Fibroblast of skin of left biceps (primary cell): ENCODE results near the gene KRT71.
"Not testable (repeated sequence)": the region's sequence is repeated elsewhere in the genome, so short reads cannot be mapped to it uniquely, and the experiment has no call there.

Source experiments
- DNase-seq, 2 experiments: peaks; one replicate each; pipeline ENCODE4 v3.0.0-alpha.2; 2013; ENCODE audit warnings: low read depth in 2 of 2

The KRT71 gene

DNA sequence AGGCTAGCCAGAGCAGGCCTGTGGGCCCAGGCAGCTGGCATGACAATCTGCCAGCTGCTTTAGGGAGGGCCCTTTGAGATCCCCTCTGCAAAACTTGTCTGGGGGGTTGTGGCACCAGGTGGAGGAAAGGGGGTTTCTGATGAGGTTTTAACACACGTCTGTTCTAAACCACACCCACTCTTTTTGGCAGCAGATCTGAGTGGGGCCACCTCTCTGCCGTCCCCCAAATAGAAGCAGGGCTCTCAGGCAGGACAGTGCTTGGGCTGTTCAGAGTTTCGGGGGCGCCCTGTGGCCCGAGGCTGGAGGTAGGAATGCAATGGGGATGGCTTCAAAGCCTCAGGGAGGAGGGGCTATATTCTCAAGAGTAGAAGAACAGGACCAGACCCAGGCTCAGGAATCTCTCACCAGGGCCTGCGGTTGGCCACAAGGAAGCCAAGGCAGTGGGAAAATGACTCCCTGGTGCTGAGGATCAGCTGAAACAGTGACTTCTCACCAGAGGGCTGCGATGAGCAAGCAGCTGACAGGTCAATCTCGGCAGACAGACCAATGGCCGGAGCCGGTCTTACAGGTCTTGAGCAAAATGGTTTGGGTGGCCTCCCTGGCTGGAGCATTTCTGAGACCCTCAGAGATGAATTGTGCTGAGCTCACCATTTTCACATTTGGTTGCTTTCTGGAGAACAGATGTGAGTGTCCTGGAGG is 31.2 kb downstream of the KRT71 start:
- peak in 1 of 2 experiments; percentile 17 for DNase-seq

DNA sequence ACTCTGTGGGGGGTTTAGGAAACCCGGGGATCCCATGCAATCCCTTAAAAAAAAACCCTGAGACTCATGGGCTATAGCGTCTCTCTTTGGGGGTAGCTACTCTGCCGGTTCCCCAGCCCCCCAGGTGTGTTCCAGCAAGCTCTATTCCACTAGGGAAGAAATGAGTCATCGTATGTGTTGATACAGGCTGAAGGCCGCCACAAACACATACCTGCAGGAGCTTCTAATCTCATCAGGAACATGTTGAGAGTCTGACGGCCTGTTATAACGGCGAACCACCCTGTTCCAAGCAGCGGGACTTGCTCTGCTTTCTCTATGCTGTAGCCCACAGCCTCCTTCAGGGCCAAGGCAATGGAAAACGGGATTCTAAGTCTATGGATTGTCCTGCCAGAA is 31.8 kb downstream of the KRT71 start:
- DNase-seq: no peak

DNA sequence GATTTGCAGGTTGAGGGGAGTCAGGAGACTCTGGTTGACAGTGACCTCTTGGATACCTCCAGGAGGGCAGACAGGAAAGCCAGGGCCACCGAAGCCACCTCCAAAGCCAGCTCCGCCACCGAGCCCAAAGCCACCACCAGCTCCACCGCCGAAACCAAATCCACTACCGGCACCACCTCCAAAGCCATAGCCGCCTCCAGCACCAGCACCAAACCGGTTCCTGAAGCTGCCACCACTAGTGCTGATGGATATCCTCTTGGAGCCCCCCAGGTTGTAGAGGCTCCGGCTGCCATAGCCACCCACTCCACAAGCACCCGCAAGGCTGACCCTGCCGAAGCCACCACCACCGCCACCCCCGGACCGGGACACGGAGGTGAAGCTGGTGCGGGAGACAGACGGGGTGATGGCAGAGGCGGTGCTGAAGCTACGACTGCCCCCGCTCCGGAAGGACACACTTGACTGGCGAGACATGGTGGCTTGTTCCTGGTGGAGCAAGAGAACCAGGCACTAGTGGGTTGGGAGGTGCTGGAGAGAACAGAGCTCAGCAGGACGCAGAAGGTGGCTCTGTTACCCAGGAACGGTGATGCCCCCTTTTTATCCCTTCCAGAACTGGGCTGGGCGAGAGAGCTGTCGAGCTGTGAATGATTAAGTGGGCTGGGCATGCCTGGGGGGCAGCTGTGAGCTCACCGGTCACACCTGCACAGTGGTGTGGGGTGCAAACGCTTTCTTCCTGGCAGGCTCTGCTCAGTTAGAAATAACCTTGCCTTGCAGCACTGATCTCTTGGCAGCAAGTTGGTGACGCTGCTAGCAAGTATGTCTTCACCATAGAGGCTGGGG is 32.9 kb downstream of the KRT71 start, which contains the start of gene KRT5:
Gene KRT5 (minus strand): TSS at position 569 of the 837 bp plus-strand sequence. CDS start 98 bp downstream, at position 471.
- no peak for DNase-seq

DNA sequence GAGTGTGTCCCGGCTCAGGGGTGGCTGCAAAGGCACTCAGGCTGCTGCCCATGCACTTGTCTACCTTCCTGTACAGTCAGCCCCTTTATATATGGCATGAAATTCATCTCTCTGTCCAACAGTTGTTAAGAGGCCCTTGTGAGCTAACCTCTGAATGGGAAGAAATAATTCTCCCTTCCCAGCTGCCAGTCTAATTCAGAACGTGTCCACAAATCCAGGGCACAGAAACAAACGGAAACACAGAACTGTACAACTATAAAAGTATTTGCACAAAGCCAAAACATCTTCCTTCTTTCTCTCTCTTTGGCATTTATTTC is 33.6 kb downstream of the KRT71 start:
- DNase-seq: no peak

DNA sequence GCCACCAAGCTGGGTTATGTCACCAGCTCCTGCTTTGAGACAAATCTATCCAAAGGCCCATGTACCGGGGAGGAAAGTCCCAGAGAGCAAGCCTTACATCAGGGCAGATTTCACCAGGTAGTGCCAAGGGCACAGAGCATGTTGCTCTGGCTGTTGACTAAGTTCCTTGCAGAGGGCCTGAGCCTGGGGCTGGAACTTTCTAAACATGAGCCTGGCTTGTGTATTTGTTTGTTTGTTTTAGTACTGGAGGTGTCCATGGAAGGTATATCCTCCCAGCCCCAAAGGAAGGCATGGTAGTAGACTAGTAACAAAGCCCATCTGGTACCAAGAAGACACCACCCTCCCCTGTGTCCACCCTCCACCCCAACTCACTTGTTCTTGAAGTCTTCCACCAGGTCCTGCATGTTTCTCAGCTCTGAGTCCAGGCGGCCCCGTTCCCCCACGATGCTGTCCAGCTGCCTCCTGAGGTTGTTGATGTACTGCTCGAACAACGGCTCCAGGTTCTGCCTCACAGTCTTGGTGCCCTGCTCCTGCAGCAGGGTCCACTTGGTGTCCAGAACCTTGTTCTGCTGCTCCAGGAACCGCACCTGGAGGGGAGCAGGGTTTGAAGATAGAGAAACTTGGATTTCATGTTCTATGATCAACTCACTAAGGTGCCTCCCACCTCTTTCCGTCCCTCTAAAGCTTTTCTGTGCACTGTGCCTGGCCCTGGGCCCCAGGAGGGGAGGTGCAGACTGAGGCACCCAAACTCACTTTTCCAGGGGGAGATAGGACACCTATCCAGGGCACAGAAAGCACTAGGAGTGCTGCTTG is 34.2 kb downstream of the KRT71 start:
- DNase-seq: no peak

DNA sequence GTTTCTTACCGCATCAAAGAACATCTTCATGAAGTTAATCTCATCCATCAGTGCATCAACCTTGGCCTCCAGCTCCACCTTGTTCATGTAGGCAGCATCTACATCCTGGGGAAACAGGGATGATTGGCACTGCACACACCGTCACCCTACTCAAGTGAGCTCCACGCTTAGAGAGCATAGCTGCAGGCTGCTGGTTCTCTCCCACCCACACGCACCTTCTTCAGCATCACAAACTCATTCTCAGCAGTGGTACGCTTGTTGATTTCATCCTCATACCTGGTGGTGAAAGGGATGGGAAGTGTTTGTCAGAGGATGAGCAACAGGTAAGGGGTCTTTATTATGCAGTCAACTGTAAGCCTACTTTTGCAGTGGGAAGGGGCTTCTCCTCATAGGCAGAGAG is 35.1 kb downstream of the KRT71 start:
- DNase-seq: no peak

DNA sequence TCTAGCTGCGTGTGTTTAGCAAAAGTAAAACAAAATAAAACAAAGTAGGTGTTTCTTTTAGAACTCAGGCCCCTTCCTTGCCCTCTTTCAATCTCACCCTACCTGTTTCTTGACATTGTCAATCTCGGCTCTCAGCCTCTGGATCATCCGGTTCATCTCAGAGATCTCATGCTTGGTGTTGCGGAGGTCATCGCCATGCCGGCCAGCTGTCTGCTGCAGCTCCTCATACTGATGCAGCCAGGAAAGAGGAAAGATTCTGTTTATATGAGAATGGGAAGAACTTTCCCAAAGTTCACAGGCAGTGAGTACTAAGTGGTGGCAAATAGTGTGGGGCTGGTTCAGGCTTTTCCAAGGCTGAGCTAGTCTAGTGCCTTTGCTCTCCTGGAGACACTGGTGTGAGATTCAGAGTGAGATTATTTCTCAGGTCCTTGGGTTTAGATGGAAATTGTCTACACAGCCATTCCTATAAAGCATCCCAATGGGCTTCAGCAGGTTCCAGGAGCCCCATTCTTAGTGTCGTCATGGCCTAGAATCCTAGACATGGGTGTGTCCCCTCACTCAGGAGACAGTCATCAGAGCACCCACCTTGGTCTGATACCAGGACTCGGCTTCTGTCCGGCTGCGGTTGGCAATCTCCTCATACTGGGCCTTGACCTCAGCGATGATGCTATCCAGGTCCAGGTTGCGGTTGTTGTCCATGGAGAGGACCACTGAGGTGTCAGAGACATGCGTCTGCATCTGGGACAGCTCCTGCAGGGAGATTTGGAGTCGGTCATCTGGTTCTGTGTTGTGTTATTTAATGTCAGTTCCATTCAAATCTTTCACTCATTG is 35.7 kb downstream of the KRT71 start:
- no peak for DNase-seq

DNA sequence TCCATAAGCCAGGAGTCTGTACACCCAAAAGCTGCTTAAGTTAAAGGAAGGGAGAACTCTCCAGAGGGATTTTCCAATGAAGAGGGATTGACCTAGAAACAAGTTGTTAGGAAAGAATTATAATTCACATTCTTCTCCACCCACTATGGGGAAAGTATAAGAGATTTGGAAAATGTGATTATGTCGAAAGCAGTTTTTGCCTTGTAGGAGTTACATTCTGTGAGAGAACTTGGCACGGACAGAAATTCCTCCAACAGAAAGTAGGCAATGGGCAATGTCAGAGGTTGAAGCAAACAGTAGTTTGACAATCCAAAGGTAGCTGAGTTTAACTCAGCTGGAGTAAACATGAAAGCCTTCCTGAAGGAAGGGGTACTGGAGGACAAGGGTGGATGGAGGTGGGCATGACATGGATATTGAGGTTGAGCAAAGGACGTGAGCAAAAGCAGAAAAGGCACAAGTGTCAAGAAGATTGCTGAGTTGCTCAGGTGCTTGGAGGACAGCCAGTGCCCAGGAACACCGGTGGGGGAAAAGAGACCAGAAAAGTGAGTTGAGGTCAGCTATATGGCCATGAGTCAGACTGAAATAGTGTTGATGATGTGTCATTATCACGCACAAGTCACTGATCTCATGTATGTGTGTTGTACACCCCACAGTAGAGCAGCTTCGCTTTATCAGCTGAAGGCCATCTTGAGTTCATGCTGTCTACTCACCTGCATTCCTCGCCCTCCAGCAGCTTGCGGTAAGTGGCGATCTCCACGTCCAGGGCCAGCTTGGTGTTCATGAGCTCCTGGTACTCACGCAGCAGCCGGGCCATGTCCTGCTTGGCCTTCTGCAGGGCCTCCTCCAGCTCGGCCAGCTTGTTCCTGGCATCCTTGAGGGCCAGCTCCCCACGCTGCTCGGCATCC is 36.8 kb downstream of the KRT71 start:
- DNase-seq: no peak

DNA sequence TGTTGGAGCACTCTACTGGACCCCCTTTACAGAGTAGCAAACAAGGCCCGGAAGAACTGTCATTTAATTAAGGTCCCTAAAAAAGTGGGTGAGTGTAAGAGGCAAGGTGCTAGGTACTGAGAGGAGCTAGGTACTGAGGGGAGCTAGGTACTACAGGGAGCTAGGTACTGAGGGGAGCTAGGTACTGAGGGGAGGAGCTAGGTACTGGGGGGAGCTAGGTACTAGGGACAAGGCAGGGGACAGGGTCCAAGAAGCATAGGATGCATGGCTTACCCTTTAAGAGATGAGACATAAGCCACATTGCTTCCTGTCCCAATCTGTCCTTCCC is 37.7 kb downstream of the KRT71 start:
- DNase-seq: no peak

DNA sequence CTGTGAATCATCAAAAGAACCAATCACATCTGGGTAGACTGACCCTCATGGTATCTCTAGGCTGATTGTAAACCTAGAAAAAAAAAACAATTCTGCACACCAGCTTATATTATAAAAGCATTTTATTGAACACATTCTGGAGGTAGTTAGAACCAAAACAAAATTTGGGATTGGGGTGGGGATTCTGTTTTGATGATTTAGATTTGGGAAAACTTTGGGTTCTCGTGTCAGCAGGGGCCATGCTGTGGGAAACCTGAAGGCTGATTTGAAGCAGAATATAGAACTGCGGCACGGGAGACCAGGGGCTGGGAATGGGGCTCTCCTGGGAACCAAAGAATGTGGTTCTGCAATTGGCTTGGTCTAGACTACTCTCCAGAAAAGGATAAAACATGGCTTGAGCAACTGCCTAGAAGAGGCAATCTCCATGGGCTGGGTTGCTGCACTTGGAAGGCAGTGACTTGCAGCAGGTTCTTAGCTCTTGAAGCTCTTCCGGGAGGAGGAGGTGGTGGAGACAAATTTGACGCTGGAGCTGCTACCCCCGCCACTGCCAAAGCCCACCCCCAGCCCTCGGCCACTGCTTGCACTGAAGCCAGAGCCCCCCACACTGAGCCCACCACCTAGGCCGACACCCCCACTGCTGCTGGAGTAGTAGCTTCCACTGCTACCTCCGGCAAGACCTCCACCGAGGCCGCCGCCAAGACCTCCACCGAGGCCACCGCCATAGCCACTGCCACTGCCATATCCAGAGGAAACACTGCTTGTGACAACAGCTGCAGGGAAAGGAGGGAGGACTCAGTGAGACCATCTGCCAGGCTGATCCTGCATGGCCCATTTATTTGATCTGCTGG is 38.2 kb downstream of the KRT71 start:
- DNase-seq: no peak

DNA sequence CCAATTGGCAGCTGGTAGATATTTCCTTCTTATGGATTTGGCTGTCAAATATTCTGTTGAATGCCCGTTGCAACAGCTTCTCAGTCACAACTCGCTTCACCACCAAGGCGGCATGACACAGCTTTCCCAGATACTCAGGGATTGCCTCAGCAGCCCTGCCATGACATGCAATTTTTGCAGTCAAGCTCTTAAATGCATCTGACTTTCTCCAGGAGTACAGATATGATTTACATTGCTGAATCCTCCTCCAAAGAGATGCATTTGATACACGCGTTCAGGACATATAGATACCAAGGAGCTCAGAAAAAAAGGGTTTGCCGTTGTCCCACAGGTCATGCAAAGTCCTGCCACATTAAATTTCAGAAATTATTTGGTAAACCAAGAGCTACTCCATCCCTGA is 39.2 kb downstream of the KRT71 start:
- no peak for DNase-seq

DNA sequence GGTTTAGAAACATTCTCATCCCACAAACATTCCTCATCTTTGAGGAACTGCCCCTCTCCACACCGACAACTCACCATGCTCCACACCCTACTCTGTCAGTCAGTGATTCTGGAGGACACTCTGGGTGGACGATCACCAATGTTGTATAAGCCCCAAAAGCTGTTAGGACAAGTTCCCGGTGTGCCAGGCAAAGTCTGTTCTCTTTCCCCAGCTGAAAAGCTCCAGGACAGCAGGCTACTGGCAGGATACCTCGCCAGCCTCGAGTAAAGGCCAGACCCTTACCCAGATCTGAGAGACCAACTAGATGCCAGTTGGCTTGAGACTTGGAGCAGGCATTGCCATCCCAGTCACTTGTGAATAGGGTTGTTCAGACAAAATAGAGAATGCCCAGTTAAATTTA is 44.7 kb downstream of the KRT71 start:
- no peak for DNase-seq

DNA sequence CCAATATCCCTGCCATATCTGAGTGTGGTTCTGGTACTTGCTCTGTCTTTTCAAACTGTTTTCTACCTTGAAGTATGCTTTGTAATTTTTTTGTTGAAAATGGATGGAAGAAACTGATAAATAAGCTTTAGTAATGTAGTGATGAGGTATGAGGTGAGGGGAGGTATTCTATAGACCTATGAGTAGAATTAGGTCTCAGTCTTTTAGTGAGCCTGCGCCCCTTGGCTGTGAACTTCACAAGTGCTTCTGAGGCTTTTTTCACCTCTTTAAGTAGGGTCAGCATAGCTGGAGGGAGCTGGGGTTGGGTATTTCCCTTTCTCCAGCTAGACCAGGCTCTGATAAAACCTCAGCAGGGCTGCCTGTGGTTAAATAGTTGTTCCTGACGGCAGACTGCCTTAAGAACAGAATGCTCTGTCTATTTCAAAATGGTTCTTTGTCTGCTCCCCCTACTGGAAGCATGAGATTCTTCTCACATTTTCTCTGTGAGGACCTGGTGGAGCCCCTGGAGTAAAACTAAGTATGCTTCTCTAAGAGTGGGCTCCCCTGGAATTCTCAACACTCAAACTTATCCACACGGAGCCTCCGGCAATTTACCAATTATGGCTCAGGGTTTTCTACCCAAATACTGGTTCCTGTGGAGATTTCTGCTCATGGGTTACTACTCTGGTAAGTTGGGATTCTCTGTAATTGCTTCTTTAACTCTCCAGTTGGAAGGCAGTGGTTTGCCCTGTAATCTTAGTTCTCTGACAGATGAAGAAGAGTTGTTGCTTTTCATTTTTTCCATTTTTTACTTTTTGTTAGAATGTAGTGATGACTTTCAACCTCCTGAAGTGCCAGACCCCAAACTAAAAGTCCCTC is 45.9 kb downstream of the KRT71 start:
- peak; percentile 27 to 41 for DNase-seq

DNA sequence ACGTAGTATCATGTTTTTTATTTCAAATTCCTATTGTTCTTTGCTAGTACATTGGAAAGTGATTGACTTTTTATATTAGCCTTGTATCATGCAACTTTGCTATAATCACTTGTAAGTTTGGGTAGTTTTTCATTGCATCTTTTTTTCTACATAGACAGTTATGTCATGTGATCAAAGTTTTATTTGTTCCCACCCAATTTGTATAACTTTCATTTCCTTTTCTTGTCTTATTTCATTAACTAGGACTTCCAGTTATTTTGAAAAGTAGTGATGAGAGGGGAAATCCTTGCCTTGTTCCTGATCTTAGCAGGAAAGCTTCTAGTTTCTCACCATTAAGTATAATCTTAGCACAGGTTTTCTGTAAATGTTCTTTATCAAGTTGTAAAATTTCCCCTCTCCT is 50.1 kb downstream of the KRT71 start:
- DNase-seq: no peak

DNA sequence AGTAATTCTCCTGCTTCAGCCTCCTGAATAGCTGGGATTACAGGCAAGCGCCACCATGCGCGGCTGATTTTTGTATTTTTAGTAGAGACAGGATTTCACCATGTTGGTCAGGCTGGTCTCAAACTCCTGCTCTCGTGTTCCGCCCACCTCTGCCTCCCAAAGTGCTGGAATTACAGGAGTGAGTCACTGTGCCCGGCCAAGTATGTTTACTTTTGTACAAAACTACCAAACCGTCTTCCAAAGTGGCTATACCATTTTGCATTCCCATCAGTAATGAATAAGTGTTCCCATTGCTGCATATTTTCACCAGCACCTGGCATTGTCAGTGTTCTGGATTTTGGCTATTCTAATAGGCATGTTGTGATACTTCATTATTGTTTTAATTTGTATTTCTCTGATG is 51.5 kb downstream of the KRT71 start:
- DNase-seq: no peak

DNA sequence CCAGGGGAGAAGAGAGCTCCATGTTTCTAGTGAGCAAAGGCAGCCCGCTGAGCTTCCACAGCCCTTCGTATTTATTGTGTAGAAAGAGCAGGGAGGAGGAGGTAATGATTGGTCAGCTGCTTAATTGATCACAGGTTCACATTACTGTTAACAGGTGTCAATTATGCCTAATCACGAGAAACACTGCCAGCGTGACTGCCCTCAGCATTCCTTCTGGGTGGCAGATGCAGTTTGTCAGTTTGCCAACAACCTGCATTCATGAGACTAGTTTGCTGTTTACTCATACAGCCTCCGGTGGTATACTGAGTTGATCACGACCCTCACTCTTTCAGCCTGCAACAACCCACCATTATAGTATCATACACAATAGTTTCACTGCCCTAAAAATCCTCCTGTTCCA is 52.4 kb downstream of the KRT71 start:
- DNase-seq: not testable (repeated sequence)

DNA sequence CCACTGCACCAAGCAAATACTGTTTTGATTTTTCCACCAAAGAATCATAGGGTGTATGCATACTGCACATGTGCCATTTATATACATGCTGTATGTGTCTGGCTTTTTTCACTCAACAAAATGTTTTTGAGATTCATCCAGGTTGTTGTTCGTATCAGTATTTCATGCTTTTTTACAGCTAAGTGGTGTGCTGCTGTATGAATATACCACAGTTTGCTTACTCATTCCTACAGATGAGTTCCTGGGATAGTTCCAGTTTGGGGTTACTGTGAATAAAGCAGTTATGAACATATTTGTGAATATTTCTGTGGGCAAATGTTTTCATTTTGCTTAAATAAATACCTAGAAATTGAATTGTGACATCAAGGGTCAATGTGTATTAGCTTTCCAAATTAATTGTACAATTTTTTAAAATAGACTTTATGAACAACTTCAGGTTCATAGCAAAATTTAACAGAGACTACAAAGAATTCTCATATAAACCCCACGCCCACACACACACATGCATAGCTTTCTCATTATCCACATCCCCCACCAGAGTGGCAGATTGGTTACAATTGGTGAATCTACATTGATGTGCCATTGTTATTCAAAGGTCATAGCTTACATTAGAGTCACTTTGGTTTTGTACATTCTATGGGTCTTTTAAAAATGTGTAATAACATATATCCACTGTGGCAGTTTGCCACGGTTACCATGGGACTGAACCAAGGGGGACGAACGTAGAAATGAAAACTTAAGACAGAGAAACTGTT is 53.0 kb downstream of the KRT71 start:
- DNase-seq: no peak

DNA sequence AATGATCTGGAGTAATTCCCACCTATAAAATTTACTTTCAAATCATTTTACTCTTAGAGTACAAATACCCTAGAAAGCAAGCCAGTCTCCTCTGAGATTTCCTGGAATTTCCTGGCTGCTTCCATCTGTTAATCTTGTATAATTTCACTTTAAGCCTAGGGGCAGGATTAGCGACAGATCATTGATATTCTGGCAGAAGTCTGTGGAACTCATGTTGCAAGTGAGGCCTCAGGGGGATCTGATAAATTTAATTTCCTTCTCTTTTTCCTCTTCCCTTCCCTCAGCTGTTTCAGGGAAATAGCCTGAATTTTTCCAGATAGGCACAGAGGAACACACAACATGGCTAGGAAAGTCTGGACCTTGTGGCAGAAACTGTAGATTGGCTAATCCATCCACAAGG is 54.0 kb downstream of the KRT71 start:
- DNase-seq: no peak
